Spleen (tissue), 11 donors: ENCODE results near the gene PROB1. TPM values are rescaled to one million over a fixed set of nuclear protein-coding genes. Genes with fewer than 3 reads are reported as not detected.

Experiments
- DNase-seq: peaks from one replicate; pipeline ENCODE4 v3.0.0-alpha.2; 2020
- H3K27ac ChIP-seq, 8 donors: fragments of 200-600 bp; sonication (generic) in 7 of 8; 1 replicate in 4 of 8; 2 replicates in 4 of 8; pipeline versions ENCODE4 v1.5.0 to v1.8.0; 2016 to 2021; ENCODE audit warnings: inconsistent platforms in 4 of 8, mild to moderate bottlenecking in 4 of 8, moderate library complexity in 1 of 8
- H3K27me3 ChIP-seq, 7 donors: fragments of 200-600 bp; sonication (generic) in 6 of 7; replicated peaks in 1 of 7; 1 replicate in 4 of 7; 2 replicates in 3 of 7; pipeline versions ENCODE4 v1.5.0 to v1.8.0; 2016 to 2021; ENCODE audit warnings: inconsistent platforms in 3 of 7, mild to moderate bottlenecking in 1 of 7
- H3K36me3 ChIP-seq, 6 donors: fragments of 200-600 bp; sonication (generic) in 5 of 6; 1 replicate in 4 of 6; 2 replicates in 2 of 6; pipeline versions ENCODE4 v1.5.0 to v1.8.0; 2016 to 2021; ENCODE audit warnings: inconsistent platforms in 2 of 6
- H3K4me1 ChIP-seq, 6 donors: fragments of 200-600 bp; sonication (generic) in 5 of 6; 1 replicate in 3 of 6; 2 replicates in 3 of 6; pipeline versions ENCODE4 v1.5.0 to v1.8.0; 2016 to 2021; ENCODE audit warnings: inconsistent platforms in 3 of 6
- H3K4me3 ChIP-seq, 8 donors: fragments of 200-600 bp; sonication (generic) in 7 of 8; 1 replicate in 4 of 8; 2 replicates in 4 of 8; pipeline versions ENCODE4 v1.5.0 to v1.8.0; 2016 to 2021; ENCODE audit warnings: inconsistent platforms in 4 of 8, mild to moderate bottlenecking in 4 of 8, moderate library complexity in 2 of 8
- H3K9me3 ChIP-seq, 8 donors: fragments of 200-600 bp; sonication (generic) in 7 of 8; 1 replicate in 4 of 8; 2 replicates in 4 of 8; pipeline versions ENCODE4 v1.5.0 to v1.8.0; 2016 to 2021; ENCODE audit warnings: inconsistent platforms in 4 of 8
- POLR2A ChIP-seq, 3 donors: fragments of 450-650 bp; IDR thresholded peaks; one replicate each; pipeline ENCODE4 v1.5.1; 2017; ENCODE audit warnings: antibody characterized with exemption in 3 of 3, mild to moderate bottlenecking in 1 of 3
- POLR2AphosphoS5 ChIP-seq, 3 donors: sonication (generic); formaldehyde crosslinking; IDR thresholded peaks; one replicate each; pipeline ENCODE4 v1.5.1; 2017; ENCODE audit warnings: antibody characterized with exemption in 3 of 3
- WGBS, 5 donors: extraction: QIAGEN DNeasy Blood & Tissue Kit in 3 of 5; methylation state at CpG; one replicate each; pipeline versions ENCODE4 v1.1.5 to v1.1.7; 2013 to 2018; 5-methylcytosine and 5-hydroxymethylcytosine counted together
- intact Hi-C: fragments of 100-400 bp; cut with DNase I; formaldehyde crosslinking; loops from one replicate; pipeline ENCODE4 v1.15.0; 2023; ENCODE audit warnings: low total_unique reads
- polyA plus RNA-seq, 3 donors: library from polyadenylated mRNA; stranded (reverse); fragments of 200-250 nt; gene quantifications; one replicate each; pipeline ENCODE4 v1.2.1, GENCODE V29; 2013
- total RNA-seq, 7 donors: library from RNA; depleted of rRNA in 3 of 7; stranded (reverse); fragments of >200 nt in 3 of 7; fragmentation: NEBNext Ultra II Directional in 4 of 7; extraction: Animal tissue kit (Norgen Biotek cat#: 25700) in 4 of 7; gene quantifications; one replicate each; pipeline versions ENCODE4 v1.1.0 to v1.2.1, GENCODE V29; 2016 to 2021
- TF ChIP-seq, protein P1 (sequence below), 11 experiments: fragments of 200-600 bp in 7 of 11; fragments of 450-650 bp in 4 of 11; sonication (generic) in 4 of 11; IDR thresholded peaks in 8 of 11; conservative IDR thresholded peaks in 3 of 11; 1 replicate in 7 of 11; 2 replicates in 4 of 11; pipeline versions ENCODE4 v1.4.0 to v1.8.0; 2016 to 2021; ENCODE audit warnings: antibody characterized with exemption in 11 of 11, inconsistent platforms in 4 of 11, mild to moderate bottlenecking in 1 of 11
- donor health status: healthy with polysubstance abuse.
- donor health status: DM: no; HTN: no; CAD: no; lungs with moderate emphysema.
- donor health status: DM: no; HTN: no; CAD: no.
- donor health status: Bipolar disorder and iron deficiency.
- donor health status: healthy.
- donor health status: DM: no; HTN: no; CAD: no.
- donor health status: DM: yes; HTN: yes; CAD: no.

The PROB1 gene
- total and polyA plus RNA-seq, 10 donors, result 0.33 to 3.2 (median 1.6) TPM

- DNase-seq, result peak; percentile 48
- no peaks in the 10 kb centered on the region for H3K36me3 ChIP-seq
- no peaks in the 10 kb centered on the region for H3K9me3 ChIP-seq
- 47 to 87% (median 71%) methylated on average over 5 of the region's 5 CpGs for WGBS, 5 donors
- TF ChIP-seq, protein P1, sequence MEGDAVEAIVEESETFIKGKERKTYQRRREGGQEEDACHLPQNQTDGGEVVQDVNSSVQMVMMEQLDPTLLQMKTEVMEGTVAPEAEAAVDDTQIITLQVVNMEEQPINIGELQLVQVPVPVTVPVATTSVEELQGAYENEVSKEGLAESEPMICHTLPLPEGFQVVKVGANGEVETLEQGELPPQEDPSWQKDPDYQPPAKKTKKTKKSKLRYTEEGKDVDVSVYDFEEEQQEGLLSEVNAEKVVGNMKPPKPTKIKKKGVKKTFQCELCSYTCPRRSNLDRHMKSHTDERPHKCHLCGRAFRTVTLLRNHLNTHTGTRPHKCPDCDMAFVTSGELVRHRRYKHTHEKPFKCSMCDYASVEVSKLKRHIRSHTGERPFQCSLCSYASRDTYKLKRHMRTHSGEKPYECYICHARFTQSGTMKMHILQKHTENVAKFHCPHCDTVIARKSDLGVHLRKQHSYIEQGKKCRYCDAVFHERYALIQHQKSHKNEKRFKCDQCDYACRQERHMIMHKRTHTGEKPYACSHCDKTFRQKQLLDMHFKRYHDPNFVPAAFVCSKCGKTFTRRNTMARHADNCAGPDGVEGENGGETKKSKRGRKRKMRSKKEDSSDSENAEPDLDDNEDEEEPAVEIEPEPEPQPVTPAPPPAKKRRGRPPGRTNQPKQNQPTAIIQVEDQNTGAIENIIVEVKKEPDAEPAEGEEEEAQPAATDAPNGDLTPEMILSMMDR (IDR thresholded peaks at IDR 0.05 in 8 of 11, conservative IDR thresholded peaks at IDR 0.05 in 3 of 11), result no peak
- TF ChIP-seq POLR2AphosphoS5 (IDR thresholded peaks at IDR 0.05) (no peak), POLR2A (IDR thresholded peaks at IDR 0.05) (no peak)
- H3K27ac ChIP-seq, result peak overlapping the region in 6 of 8 donors; percentile 47 to 91 (median 80)
- H3K27me3 ChIP-seq, result no peaks in the 10 kb centered on the region
- H3K4me1 ChIP-seq, result peaks cover 34 to 93% (median 71%) of the 10 kb centered on the region in 6 donors
- intact Hi-C loops, result loop anchor here (10.0 kb wide), 1 partner anchor 91 kb away; the partner anchor contains the start of gene MATR3
- H3K4me3 ChIP-seq, result peak overlapping the region in 1 of 8 donors; percentile 66
Measured at GRCh38 chr5:139386050-139386438, 8.9 kb downstream of the PROB1 start.

DNA sequence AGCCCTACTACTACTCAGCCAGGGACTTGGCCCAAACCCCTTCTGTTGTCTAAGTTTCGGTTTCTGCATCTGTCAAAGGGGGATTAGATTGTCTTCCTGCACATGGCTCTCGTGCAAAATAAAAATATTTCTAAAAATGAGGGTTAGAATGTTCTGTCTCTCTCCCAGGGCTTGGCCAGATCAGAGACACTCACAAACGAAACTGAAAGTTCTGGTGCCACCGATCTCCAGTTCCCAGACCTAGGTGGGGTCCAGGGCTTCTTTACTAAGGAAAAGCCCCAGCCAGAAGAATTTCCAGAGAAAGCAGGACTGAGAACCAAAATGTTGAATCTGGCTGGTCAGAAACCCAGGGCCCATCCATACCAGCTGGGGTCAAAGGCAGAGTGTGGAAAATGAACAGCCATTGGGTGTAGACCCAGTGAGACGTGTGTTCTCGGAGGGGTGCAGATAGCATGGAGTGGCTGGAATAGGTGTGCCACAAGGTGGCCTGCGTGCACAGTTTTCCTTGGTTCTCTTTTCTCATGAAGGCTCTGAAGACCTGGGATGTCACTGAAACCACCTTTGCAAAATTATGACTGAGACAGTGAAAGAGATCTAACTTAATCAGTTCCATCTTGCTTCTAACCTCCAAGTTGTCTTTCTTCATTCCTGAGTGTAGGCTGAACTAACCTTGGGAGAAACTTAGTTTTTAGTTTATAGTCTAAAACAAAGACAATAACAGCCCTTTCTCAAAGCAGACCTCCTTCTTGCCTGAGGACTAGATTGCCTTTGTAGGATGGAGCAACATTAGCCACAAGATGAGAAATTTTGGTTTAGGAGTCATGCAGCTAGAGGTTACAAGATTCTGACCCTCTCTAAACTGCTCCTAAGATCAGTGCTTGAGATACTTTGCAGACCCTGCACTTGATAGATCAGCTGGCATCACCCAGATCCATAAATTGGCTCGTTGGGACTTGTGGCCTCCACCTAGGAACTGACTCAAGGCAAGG is 9.5 kb downstream of the PROB1 start:
- Histone ChIP-seq H3K4me1 (peaks cover 34 to 86% (median 64%) of the 10 kb centered on the region in 6 donors), H3K27me3 (no peaks in the 10 kb centered on the region), H3K9me3 (no peaks in the 10 kb centered on the region), H3K27ac (peak overlapping the region; percentile 47 to 91 (median 79)), H3K4me3 (peak overlapping the region; percentile 3 to 66 (median 30)), H3K36me3 (no peaks in the 10 kb centered on the region)
- peak; percentile 36 for DNase-seq
- no peak for TF ChIP-seq POLR2A (IDR thresholded peaks at IDR 0.05)
- TF ChIP-seq, protein P1 (IDR thresholded peaks at IDR 0.05 in 8 of 11, conservative IDR thresholded peaks at IDR 0.05 in 3 of 11), result peak in 4 of 11 experiments; percentile 16 to 31 (median 24)
- intact Hi-C loops, result loop anchor here (10.0 kb wide), 1 partner anchor 91 kb away; the partner anchor contains the start of gene MATR3
- WGBS, 5 donors, result 20 to 29% (median 27%) methylated on average over 8 of the region's 8 CpGs

- peak overlapping the region; percentile 3 to 66 (median 30) for H3K4me3 ChIP-seq
- no peaks in the 10 kb centered on the region for H3K27me3 ChIP-seq
- TF ChIP-seq POLR2AphosphoS5 (IDR thresholded peaks at IDR 0.05) (no peak), POLR2A (IDR thresholded peaks at IDR 0.05) (no peak)
- TF ChIP-seq, protein P1 (IDR thresholded peaks at IDR 0.05 in 8 of 11, conservative IDR thresholded peaks at IDR 0.05 in 3 of 11), result no peak
- H3K4me1 ChIP-seq, result peaks cover 28 to 79% (median 58%) of the 10 kb centered on the region in 6 donors
- no peaks in the 10 kb centered on the region for H3K9me3 ChIP-seq
- peak overlapping the region; percentile 47 to 91 (median 79) for H3K27ac ChIP-seq
- no peaks in the 10 kb centered on the region for H3K36me3 ChIP-seq
- 55 to 73% (median 61%) methylated on average over 8 to 9 of the region's 9 CpGs for WGBS, 5 donors
- intact Hi-C loops, result loop anchor here (10.0 kb wide), 1 partner anchor 90 kb away; the partner anchor contains the start of gene MATR3
- DNase-seq, result peak; percentile 60
Measured at GRCh38 chr5:139384591-139385051, 10.3 kb downstream of the PROB1 start.
